ENCODE results near the gene PRKCE. TPM values are rescaled to one million over a fixed set of nuclear protein-coding genes. Genes with fewer than 3 reads are reported as not detected.

The PRKCE gene
- total RNA-seq, 2 donors from 2014 or later = 7.3 to 20.8 TPM

- TF ChIP-seq POLR2A (IDR thresholded peaks at IDR 0.05) = no peak
- no peak for TF ChIP-seq CTCF (IDR thresholded peaks at IDR 0.05)
- Histone ChIP-seq H3K4me3 (no peak overlapping the region), H3K27ac (no peak overlapping the region), H3K9me3 (no peaks in the 10 kb centered on the region), H3K4me1 (no peaks in the 10 kb centered on the region), H3K36me3 (replicated peaks in 1 of 2; ENCODE audit: insufficient read depth in 1 of 2, low read depth in 2 of 2) (no peaks in the 10 kb centered on the region), H3K27me3 (no peaks in the 10 kb centered on the region)
- DNase-seq (no peak), ATAC-seq (no peak)
- 89 to 91% methylated on average over 3 of the region's 3 CpGs for WGBS, 2 donors
- intact Hi-C loops (cut with DNase I) = no loop called here
Observed at GRCh38 chr2:46193855-46194254, 542.4 kb downstream of the PRKCE start.

- intact Hi-C loops (cut with DNase I) = no loop called here
- H3K27ac ChIP-seq = no peak overlapping the region
- no peaks in the 10 kb centered on the region for H3K36me3 ChIP-seq (replicated peaks in 1 of 2; ENCODE audit: insufficient read depth in 1 of 2, low read depth in 2 of 2)
- TF ChIP-seq POLR2A (IDR thresholded peaks at IDR 0.05) = no peak
- no peak for TF ChIP-seq CTCF (IDR thresholded peaks at IDR 0.05)
- H3K4me1 ChIP-seq = no peaks in the 10 kb centered on the region
- WGBS, 2 donors = 58 to 62% methylated on average over 2 of the region's 2 CpGs
- no peaks in the 10 kb centered on the region for H3K27me3 ChIP-seq
- H3K4me3 ChIP-seq = no peak overlapping the region
- DNase-seq = no peak
- no peak for ATAC-seq
- H3K9me3 ChIP-seq = no peaks in the 10 kb centered on the region
Observed at GRCh38 chr2:46194856-46195255, 543.4 kb downstream of the PRKCE start.

GRCh38 chr2:46195819-46196218, 544.3 kb downstream of the PRKCE start:
- no peak for DNase-seq
- no peak overlapping the region for H3K27ac ChIP-seq

DNA sequence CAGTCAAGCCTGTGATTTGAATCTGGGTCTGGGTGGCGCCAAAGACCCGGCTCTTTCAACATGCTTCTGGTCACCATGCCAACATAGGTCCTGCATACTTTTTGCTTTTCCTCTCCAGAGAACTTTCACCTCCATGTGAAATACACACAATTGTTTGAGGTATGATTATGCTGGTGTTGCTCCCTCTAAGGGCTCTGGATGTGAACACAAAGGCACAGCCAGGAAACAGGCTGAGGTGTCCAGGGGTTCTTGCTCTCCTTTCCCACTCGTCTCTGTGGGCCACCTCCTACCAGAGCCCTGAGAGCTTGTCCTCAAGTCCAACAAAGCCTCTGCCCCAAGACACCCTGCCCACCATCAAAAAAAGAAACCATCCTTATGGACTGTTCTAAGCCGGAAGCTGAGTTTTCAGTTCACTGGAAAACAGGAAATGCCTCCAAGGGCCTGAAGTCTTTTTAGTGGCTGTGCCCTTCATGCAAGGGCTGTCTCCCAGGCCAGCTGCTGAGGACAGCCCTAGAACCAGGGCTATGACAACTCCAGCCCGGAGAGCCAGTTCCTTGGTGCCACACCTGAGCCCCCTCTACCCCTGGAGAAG, 545.5 kb downstream of the PRKCE start:
- H3K4me3 ChIP-seq = no peak overlapping the region
- TF ChIP-seq CTCF (IDR thresholded peaks at IDR 0.05) (no peak), POLR2A (IDR thresholded peaks at IDR 0.05) (no peak)
- no peaks in the 10 kb centered on the region for H3K4me1 ChIP-seq
- no peaks in the 10 kb centered on the region for H3K36me3 ChIP-seq (replicated peaks in 1 of 2; ENCODE audit: insufficient read depth in 1 of 2, low read depth in 2 of 2)
- no peaks in the 10 kb centered on the region for H3K27me3 ChIP-seq
- ATAC-seq (no peak), DNase-seq (no peak)
- no peaks in the 10 kb centered on the region for H3K9me3 ChIP-seq
- intact Hi-C loops (cut with DNase I) = no loop called here
- 74 to 81% methylated on average over 3 to 5 of the region's 5 CpGs for WGBS, 2 donors
- H3K27ac ChIP-seq = no peak overlapping the region

More at GRCh38 chr2:46195819-46196218, 544.3 kb downstream of the PRKCE start:
- no peak for TF ChIP-seq POLR2A (IDR thresholded peaks at IDR 0.05)
- TF ChIP-seq CTCF (IDR thresholded peaks at IDR 0.05) = no peak
- ATAC-seq = no peak
- 90 to 95% methylated on average over 9 of the region's 10 CpGs for WGBS, 2 donors
- intact Hi-C loops (cut with DNase I) = no loop called here
- Histone ChIP-seq H3K4me3 (no peak overlapping the region), H3K4me1 (no peaks in the 10 kb centered on the region), H3K36me3 (replicated peaks in 1 of 2; ENCODE audit: insufficient read depth in 1 of 2, low read depth in 2 of 2) (no peaks in the 10 kb centered on the region), H3K9me3 (no peaks in the 10 kb centered on the region), H3K27me3 (no peaks in the 10 kb centered on the region)

DNA sequence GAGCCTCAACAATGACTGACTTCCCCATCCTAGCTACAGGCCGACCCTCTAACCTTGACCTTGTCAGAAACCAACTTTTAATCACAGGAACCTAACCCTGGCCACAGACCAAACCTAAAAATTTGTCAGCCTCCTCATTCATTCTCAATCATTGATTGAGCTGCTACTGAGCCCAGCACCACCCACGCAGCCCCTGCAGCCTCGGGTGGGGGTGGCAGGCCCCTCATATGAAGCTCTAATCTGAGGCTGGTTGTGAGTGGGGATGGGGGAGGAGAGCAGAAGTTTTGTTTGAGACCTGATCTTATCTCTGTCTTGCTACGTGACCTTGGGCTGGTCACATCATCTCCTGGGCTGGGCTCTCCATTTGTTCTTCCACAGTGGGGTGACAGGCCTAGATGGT, 546.2 kb downstream of the PRKCE start:
- intact Hi-C loops (cut with DNase I) = no loop called here
- Histone ChIP-seq H3K27ac (no peak overlapping the region), H3K4me3 (no peak overlapping the region), H3K4me1 (no peaks in the 10 kb centered on the region), H3K36me3 (replicated peaks in 1 of 2; ENCODE audit: insufficient read depth in 1 of 2, low read depth in 2 of 2) (no peaks in the 10 kb centered on the region), H3K27me3 (no peaks in the 10 kb centered on the region), H3K9me3 (no peaks in the 10 kb centered on the region)
- WGBS, 2 donors = 71 to 79% methylated on average over 4 of the region's 4 CpGs
- ATAC-seq (no peak), DNase-seq (no peak)
- TF ChIP-seq POLR2A (IDR thresholded peaks at IDR 0.05) (no peak), CTCF (IDR thresholded peaks at IDR 0.05) (no peak)

Measured in body of pancreas (tissue), 4 donors.